ENCODE measurements around the gene CNNM3. TPM values are rescaled to one million over a fixed set of nuclear protein-coding genes. Genes with fewer than 3 reads are reported as not detected.

CNNM3 gene
- total RNA-seq, 1 experiment from 2014 or later, result 34.0 TPM

GRCh38 chr2:96768083-96768561 lies 47.9 kb upstream of the CNNM3 start:
- intact Hi-C loops (cut with micrococcal nuclease; ENCODE audit: unreplicated experiment), result no loop called here
- POLR2A ChIA-PET, result no interaction called here
- Histone ChIP-seq H3K9me3 (ENCODE audit: control insufficient read depth, insufficient read depth, low read depth, low read length) (no peaks in the 10 kb centered on the region), H3K4me1 (ENCODE audit: control insufficient read depth, insufficient read depth, low read length) (peaks cover 49% of the 10 kb centered on the region), H3K4me3 (ENCODE audit: low read depth in 2 of 2, low read length in 2 of 2) (no peak overlapping the region), H3K36me3 (ENCODE audit: control insufficient read depth, insufficient read depth, low read length) (no peaks in the 10 kb centered on the region), H3K27ac (ENCODE audit: low read length) (peak overlapping the region; percentile 42), H3K27me3 (ENCODE audit: control insufficient read depth, insufficient read depth, low read length) (no peaks in the 10 kb centered on the region)
- ATAC-seq (no peak), DNase-seq (ENCODE audit: low read depth, low spot score) (no peak)
- in situ Hi-C loops (cut with HindIII; ENCODE audit: low pct_unique_long_range_greater_than_20kb, low sequenced_read_pairs), result no loop called here
- CTCF ChIA-PET, result no interaction called here
- no TSS peak for BruUV-seq (replicated peaks)
- TF ChIP-seq CTCF (IDR thresholded peaks at IDR 0.05) (no peak), TCF7L2 (IDR thresholded peaks at IDR 0.05; ENCODE audit: low read depth, low read length) (no peak), SIN3A (IDR thresholded peaks at IDR 0.05; ENCODE audit: borderline replicate concordance, insufficient read depth, low read depth, low read length) (no peak)

GRCh38 chr2:96769814-96770213 lies 46.3 kb upstream of the CNNM3 start:
- ChIA-PET POLR2A (no interaction called here), CTCF (interaction anchor here (0.8 kb wide), 1 partner anchor 146 kb away, joined by 7 read pairs; no protein-coding TSS in a partner anchor)
- in situ Hi-C loops (cut with HindIII; ENCODE audit: low pct_unique_long_range_greater_than_20kb, low sequenced_read_pairs), result no loop called here
- H3K36me3 ChIP-seq (ENCODE audit: control insufficient read depth, insufficient read depth, low read length), result no peaks in the 10 kb centered on the region
- TF ChIP-seq REST (IDR thresholded peaks at IDR 0.05; ENCODE audit: insufficient read depth in 1 of 2, low read depth in 2 of 2, low read length in 1 of 2), result no peak
- no peak for TF ChIP-seq TCF7L2 (IDR thresholded peaks at IDR 0.05; ENCODE audit: low read depth, low read length)
- no peak for TF ChIP-seq CTCF (IDR thresholded peaks at IDR 0.05)
- TF ChIP-seq POLR2AphosphoS5 (IDR thresholded peaks at IDR 0.05; ENCODE audit: low read depth, low read length), result no peak
- no peak for TF ChIP-seq SIN3A (IDR thresholded peaks at IDR 0.05; ENCODE audit: borderline replicate concordance, insufficient read depth, low read depth, low read length)
- H3K27ac ChIP-seq (ENCODE audit: low read length), result no peak overlapping the region
- no peaks in the 10 kb centered on the region for H3K9me3 ChIP-seq (ENCODE audit: control insufficient read depth, insufficient read depth, low read depth, low read length)
- intact Hi-C loops (cut with micrococcal nuclease; ENCODE audit: unreplicated experiment), result no loop called here
- DNase-seq (ENCODE audit: low read depth, low spot score), result no peak
- H3K27me3 ChIP-seq (ENCODE audit: control insufficient read depth, insufficient read depth, low read length), result no peaks in the 10 kb centered on the region
- H3K4me3 ChIP-seq (ENCODE audit: low read depth in 2 of 2, low read length in 2 of 2), result no peak overlapping the region
- no TSS peak for BruUV-seq (replicated peaks)
- peaks cover 41% of the 10 kb centered on the region for H3K4me1 ChIP-seq (ENCODE audit: control insufficient read depth, insufficient read depth, low read length)
- ATAC-seq, result no peak
